ENCODE results near the gene CAMKK2. TPM values are rescaled to one million over a fixed set of nuclear protein-coding genes. Genes with fewer than 3 reads are reported as not detected.
"Not testable (repeated sequence)": the region's sequence is repeated elsewhere in the genome, so short reads cannot be mapped to it uniquely, and the experiment has no call there.

CAMKK2 gene
- polyA plus RNA-seq, 1 of the 3 experiments (the other 2 are of a cell fraction): 23.6 TPM

GRCh38 chr12:121299662-121300061 lies 3.2 kb upstream of the CAMKK2 start:
- POLR2A ChIA-PET: no interaction called here

GRCh38 chr12:121298411-121298810 lies 1.9 kb upstream of the CAMKK2 start:
- DNase-seq; H3K36me3 ChIP-seq (replicated peaks in 1 of 2; ENCODE audit: control insufficient read depth in 1 of 2, insufficient read depth in 2 of 2, low read length in 1 of 2); H2AFZ ChIP-seq (ENCODE audit: low read depth); H3K4me1 ChIP-seq (ENCODE audit: control insufficient read depth in 1 of 2, insufficient read depth in 2 of 2, low read depth in 1 of 2, low read length in 1 of 2); H3K9me3 ChIP-seq; H3K4me3 ChIP-seq (ENCODE audit: low read depth in 2 of 2, low read length in 1 of 2); H3K4me2 ChIP-seq; H3K27ac ChIP-seq (ENCODE audit: low read depth in 2 of 2, low read length in 1 of 2); POLR2A ChIA-PET; CTCF ChIA-PET; H3K9me2 ChIP-seq; H4K20me1 ChIP-seq (ENCODE audit: insufficient read depth); H3K9ac ChIP-seq; H3K27me3 ChIP-seq (ENCODE audit: insufficient read depth): not testable (repeated sequence)
- 96% methylated on average over 12 of the region's 13 CpGs for WGBS (ENCODE audit: low lambda C conversion rate)
- Histone ChIP-seq H3K79me2 (ENCODE audit: insufficient read depth) (peaks cover 26% of the 10 kb centered on the region), H3F3A (replicated peaks; ENCODE audit: insufficient read depth) (peaks cover 11% of the 10 kb centered on the region)

More at GRCh38 chr12:121299662-121300061, 3.2 kb upstream of the CAMKK2 start:
- no peaks in the 10 kb centered on the region for H4K20me1 ChIP-seq (ENCODE audit: insufficient read depth)
- H2AFZ ChIP-seq (ENCODE audit: low read depth): no peak overlapping the region
- no peak overlapping the region for H3K27ac ChIP-seq (ENCODE audit: low read depth in 2 of 2, low read length in 1 of 2)
- TF ChIP-seq NRF1 (IDR thresholded peaks at IDR 0.05; ENCODE audit: low read depth, low read length) (no peak), REST (IDR thresholded peaks at IDR 0.05; ENCODE audit: low read depth, low read length) (no peak), ZBTB33 (IDR thresholded peaks at IDR 0.05; ENCODE audit: borderline replicate concordance, low read depth) (no peak), FOSL2 (IDR thresholded peaks at IDR 0.05; ENCODE audit: borderline replicate concordance, low read depth) (no peak), POLR2AphosphoS5 (IDR thresholded peaks at IDR 0.05; ENCODE audit: low read depth, low read length) (no peak), MEF2A (IDR thresholded peaks at IDR 0.05; ENCODE audit: borderline replicate concordance, low read depth) (no peak), TCF12 (IDR thresholded peaks at IDR 0.05) (no peak), RXRA (IDR thresholded peaks at IDR 0.05; ENCODE audit: borderline replicate concordance, low read depth) (no peak), NFIC (IDR thresholded peaks at IDR 0.05; ENCODE audit: borderline replicate concordance) (no peak), RFX5 (IDR thresholded peaks at IDR 0.05; ENCODE audit: low read length) (no peak), RCOR1 (IDR thresholded peaks at IDR 0.05; ENCODE audit: low read length) (no peak), GABPA (IDR thresholded peaks at IDR 0.05; ENCODE audit: low read depth) (no peak), TEAD4 (IDR thresholded peaks at IDR 0.05; ENCODE audit: borderline replicate concordance, insufficient read depth) (no peak), EP300 (IDR thresholded peaks at IDR 0.05; ENCODE audit: borderline replicate concordance in 1 of 2, low read depth in 1 of 2, low read length in 1 of 2) (no peak), RAD21 (IDR thresholded peaks at IDR 0.05; ENCODE audit: low read length) (no peak), SIN3A (IDR thresholded peaks at IDR 0.05; ENCODE audit: borderline replicate concordance, low read depth, low read length) (no peak), PBX3 (IDR thresholded peaks at IDR 0.05) (no peak), FOXJ3 (CRISPR knock-in tag; IDR thresholded peaks at IDR 0.05) (no peak), JUND (IDR thresholded peaks at IDR 0.05) (no peak), YY1 (IDR thresholded peaks at IDR 0.05; ENCODE audit: low read depth) (no peak)
- CTCF ChIA-PET: no interaction called here
- no peaks in the 10 kb centered on the region for H3K27me3 ChIP-seq (ENCODE audit: insufficient read depth)
- no peak overlapping the region for H3K4me3 ChIP-seq (ENCODE audit: low read depth in 2 of 2, low read length in 1 of 2)
- H3F3A ChIP-seq (replicated peaks; ENCODE audit: insufficient read depth): peaks cover 11% of the 10 kb centered on the region
- peaks cover 17% of the 10 kb centered on the region for H3K79me2 ChIP-seq (ENCODE audit: insufficient read depth)
- no peaks in the 10 kb centered on the region for H3K9me2 ChIP-seq
- no peak overlapping the region for H3K9ac ChIP-seq
- H3K4me1 ChIP-seq (ENCODE audit: control insufficient read depth in 1 of 2, insufficient read depth in 2 of 2, low read depth in 1 of 2, low read length in 1 of 2): peaks cover 3 to 8% of the 10 kb centered on the region in 2 experiments; a peak in 2 of 4 replicates
- 99% methylated on average over 4 of the region's 4 CpGs for WGBS (ENCODE audit: low lambda C conversion rate)
- H3K36me3 ChIP-seq (replicated peaks in 1 of 2; ENCODE audit: control insufficient read depth in 1 of 2, insufficient read depth in 2 of 2, low read length in 1 of 2): no peaks in the 10 kb centered on the region
- no peak overlapping the region for H3K4me2 ChIP-seq
- no peak for DNase-seq
- no peaks in the 10 kb centered on the region for H3K9me3 ChIP-seq
